ENCODE results near the gene DCP2. TPM values are rescaled to one million over a fixed set of nuclear protein-coding genes. Genes with fewer than 3 reads are reported as not detected.

The DCP2 gene
- total RNA-seq, 1 experiment from 2014 or later: 186 TPM

GRCh38 chr5:113062869-113063508, 86.4 kb downstream of the DCP2 start (continued):
- no peak for TF ChIP-seq ZNF532 (CRISPR knock-in tag; IDR thresholded peaks at IDR 0.05; ENCODE audit: borderline replicate concordance)

GRCh38 chr5:113063927-113064326, 87.3 kb downstream of the DCP2 start:
- CTCF ChIA-PET: interaction anchor here (1.8 kb wide), 1 partner anchor 25 kb away, joined by 3 read pairs; no protein-coding TSS in a partner anchor
- H3K27me3 Mint-ChIP-seq (ENCODE audit: low read depth): no peaks in the 10 kb centered on the region; the same call in 1 of the 2 replicates
- ATAC-seq: no peak

More at GRCh38 chr5:113063927-113064326, 87.3 kb downstream of the DCP2 start:
- DNase-seq (ENCODE audit: low spot score): no peak
- TF ChIP-seq ZNF512 (CRISPR knock-in tag; IDR thresholded peaks at IDR 0.05; ENCODE audit: borderline replicate concordance) (no peak), ATF2 (CRISPR knock-in tag; IDR thresholded peaks at IDR 0.05; ENCODE audit: borderline replicate concordance, low read depth) (no peak), ZNF532 (CRISPR knock-in tag; IDR thresholded peaks at IDR 0.05; ENCODE audit: borderline replicate concordance) (no peak), SMAD4 (CRISPR knock-in tag; IDR thresholded peaks at IDR 0.05) (no peak), ZMAT4 (CRISPR knock-in tag; IDR thresholded peaks at IDR 0.05) (no peak), HMGXB4 (CRISPR knock-in tag; IDR thresholded peaks at IDR 0.05) (no peak), NR2C2 (CRISPR knock-in tag; IDR thresholded peaks at IDR 0.05) (no peak), EMX1 (CRISPR knock-in tag; IDR thresholded peaks at IDR 0.05) (no peak), FOXK1 (CRISPR knock-in tag; IDR thresholded peaks at IDR 0.05) (no peak), GRHL2 (CRISPR knock-in tag; IDR thresholded peaks at IDR 0.05; ENCODE audit: insufficient replicate concordance, severe bottlenecking) (no peak)
- TF ChIP-seq, protein P1, sequence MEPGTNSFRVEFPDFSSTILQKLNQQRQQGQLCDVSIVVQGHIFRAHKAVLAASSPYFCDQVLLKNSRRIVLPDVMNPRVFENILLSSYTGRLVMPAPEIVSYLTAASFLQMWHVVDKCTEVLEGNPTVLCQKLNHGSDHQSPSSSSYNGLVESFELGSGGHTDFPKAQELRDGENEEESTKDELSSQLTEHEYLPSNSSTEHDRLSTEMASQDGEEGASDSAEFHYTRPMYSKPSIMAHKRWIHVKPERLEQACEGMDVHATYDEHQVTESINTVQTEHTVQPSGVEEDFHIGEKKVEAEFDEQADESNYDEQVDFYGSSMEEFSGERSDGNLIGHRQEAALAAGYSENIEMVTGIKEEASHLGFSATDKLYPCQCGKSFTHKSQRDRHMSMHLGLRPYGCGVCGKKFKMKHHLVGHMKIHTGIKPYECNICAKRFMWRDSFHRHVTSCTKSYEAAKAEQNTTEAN (CRISPR knock-in tag; IDR thresholded peaks at IDR 0.05): no peak
- TF ChIP-seq, protein P2, sequence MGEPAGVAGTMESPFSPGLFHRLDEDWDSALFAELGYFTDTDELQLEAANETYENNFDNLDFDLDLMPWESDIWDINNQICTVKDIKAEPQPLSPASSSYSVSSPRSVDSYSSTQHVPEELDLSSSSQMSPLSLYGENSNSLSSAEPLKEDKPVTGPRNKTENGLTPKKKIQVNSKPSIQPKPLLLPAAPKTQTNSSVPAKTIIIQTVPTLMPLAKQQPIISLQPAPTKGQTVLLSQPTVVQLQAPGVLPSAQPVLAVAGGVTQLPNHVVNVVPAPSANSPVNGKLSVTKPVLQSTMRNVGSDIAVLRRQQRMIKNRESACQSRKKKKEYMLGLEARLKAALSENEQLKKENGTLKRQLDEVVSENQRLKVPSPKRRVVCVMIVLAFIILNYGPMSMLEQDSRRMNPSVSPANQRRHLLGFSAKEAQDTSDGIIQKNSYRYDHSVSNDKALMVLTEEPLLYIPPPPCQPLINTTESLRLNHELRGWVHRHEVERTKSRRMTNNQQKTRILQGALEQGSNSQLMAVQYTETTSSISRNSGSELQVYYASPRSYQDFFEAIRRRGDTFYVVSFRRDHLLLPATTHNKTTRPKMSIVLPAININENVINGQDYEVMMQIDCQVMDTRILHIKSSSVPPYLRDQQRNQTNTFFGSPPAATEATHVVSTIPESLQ (CRISPR knock-in tag; IDR thresholded peaks at IDR 0.05): no peak
- POLR2A ChIA-PET: no interaction called here
- H3K4me3 Mint-ChIP-seq: no peak overlapping the region
- H3K36me3 Mint-ChIP-seq: peaks cover 34% of the 10 kb centered on the region
- H3K27ac Mint-ChIP-seq: 0 out of 2 replicates have a peak overlapping the region, but pooled peaks have one; percentile 24
- no peaks in the 10 kb centered on the region for H3K9me3 Mint-ChIP-seq
- peaks cover 15% of the 10 kb centered on the region for H3K4me1 Mint-ChIP-seq

Data from WTC11 (cell line).